ENCODE data around the gene SOBP. TPM values are rescaled to one million over a fixed set of nuclear protein-coding genes. Genes with fewer than 3 reads are reported as not detected.

The SOBP gene
- total and polyA plus RNA-seq, 8 donors: 0.58 to 16.9 (median 4.4) TPM

DNA sequence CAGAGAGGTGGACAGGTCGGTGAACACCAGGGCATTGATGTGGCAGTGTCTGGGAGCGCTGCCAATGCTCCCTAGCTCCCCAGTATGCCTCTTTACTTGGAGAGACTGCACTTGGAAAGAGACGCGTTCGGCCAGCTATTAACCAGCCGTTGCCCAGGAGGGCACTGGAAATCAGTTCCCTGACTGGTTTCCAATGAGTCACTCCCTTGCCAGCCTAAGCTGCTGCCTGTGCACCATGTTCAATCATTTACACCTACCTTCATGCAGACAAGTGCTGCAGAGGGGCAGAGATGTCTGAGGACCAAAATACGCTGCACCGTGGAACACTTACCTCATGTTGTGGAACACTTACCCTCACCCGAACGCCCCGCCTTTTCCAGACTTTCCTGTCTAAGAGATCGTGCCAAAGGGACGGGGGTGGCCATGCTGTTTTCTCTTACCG, 151.6 kb downstream of the SOBP start:
- intact Hi-C loops (cut with DNase I; ENCODE audit: low total_unique reads): no loop called here
- TF ChIP-seq CTCF (IDR thresholded peaks at IDR 0.05): no peak
- TF ChIP-seq EP300 (IDR thresholded peaks at IDR 0.05): no peak
- TF ChIP-seq POLR2AphosphoS5 (IDR thresholded peaks at IDR 0.05): no peak
- no peak for TF ChIP-seq POLR2A (IDR thresholded peaks at IDR 0.05)
- peak overlapping the region in 1 of 5 donors; percentile 31 for H3K27ac ChIP-seq
- H3K36me3 ChIP-seq: no peaks in the 10 kb centered on the region
- no peaks in the 10 kb centered on the region for H3K27me3 ChIP-seq
- H3K4me3 ChIP-seq: no peak overlapping the region
- H3K4me1 ChIP-seq: peaks cover 0 to 28% (median 11%) of the 10 kb centered on the region in 4 donors
- WGBS, 5 donors: 54 to 67% (median 63%) methylated on average over 14 of the region's 14 CpGs
- DNase-seq: no peak
- H3K9me3 ChIP-seq: no peaks in the 10 kb centered on the region

DNA sequence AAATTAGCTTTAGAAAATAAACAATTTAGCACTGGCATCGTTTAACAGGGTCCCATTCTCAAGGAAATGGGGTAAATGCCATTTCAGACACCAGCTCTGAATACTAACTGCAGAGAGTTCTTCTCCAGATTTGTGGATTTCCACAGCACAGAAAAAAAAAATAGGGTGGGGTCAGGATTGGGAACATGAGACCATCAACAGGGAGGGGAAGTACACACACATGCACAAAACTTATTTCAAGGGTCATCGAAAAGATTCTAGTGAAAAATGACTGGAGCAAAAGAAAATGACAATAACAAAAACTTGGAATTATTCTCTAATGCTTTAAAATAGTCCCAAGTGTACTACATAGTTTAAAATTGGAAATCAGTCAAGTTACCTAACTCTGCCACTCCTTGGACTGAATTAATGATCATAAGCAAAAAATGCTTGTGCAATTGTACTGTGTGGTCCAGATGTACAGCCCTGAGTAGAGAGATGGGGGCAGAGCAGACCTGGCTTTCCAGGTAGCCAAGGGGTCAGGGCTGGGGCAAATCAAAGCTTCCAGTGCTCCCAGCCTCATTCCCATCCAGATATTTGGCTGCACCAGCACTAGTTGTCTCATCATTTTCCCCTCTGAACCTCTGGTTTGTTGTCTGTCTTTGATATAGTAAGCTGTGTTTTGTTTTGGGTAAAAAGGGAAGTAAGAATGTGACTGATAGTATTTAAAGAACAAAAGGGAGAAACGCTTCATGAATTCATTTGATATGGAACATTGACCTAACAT, 152.4 kb downstream of the SOBP start:
- H3K36me3 ChIP-seq: no peaks in the 10 kb centered on the region
- WGBS, 5 donors: 65 to 82% (median 71%) methylated on average over 3 of the region's 3 CpGs
- DNase-seq: no peak
- no peak overlapping the region for H3K27ac ChIP-seq
- no peak for TF ChIP-seq EP300 (IDR thresholded peaks at IDR 0.05)
- TF ChIP-seq POLR2A (IDR thresholded peaks at IDR 0.05): no peak
- no peak for TF ChIP-seq POLR2AphosphoS5 (IDR thresholded peaks at IDR 0.05)
- no peak for TF ChIP-seq CTCF (IDR thresholded peaks at IDR 0.05)
- peaks cover 0 to 28% (median 11%) of the 10 kb centered on the region in 4 donors for H3K4me1 ChIP-seq
- H3K9me3 ChIP-seq: no peaks in the 10 kb centered on the region
- no peaks in the 10 kb centered on the region for H3K27me3 ChIP-seq
- intact Hi-C loops (cut with DNase I; ENCODE audit: low total_unique reads): no loop called here
- no peak overlapping the region for H3K4me3 ChIP-seq

GRCh38 chr6:107642861-107643328, 153.0 kb downstream of the SOBP start:
- Histone ChIP-seq H3K27ac (no peak overlapping the region), H3K4me3 (no peak overlapping the region), H3K4me1 (peaks cover 0 to 28% (median 11%) of the 10 kb centered on the region in 4 donors), H3K36me3 (no peaks in the 10 kb centered on the region), H3K27me3 (no peaks in the 10 kb centered on the region), H3K9me3 (no peaks in the 10 kb centered on the region)
- DNase-seq: no peak
- intact Hi-C loops (cut with DNase I; ENCODE audit: low total_unique reads): no loop called here
- WGBS, 5 donors: 76 to 84% (median 82%) methylated on average over 3 of the region's 3 CpGs
- TF ChIP-seq POLR2AphosphoS5 (IDR thresholded peaks at IDR 0.05) (no peak), CTCF (IDR thresholded peaks at IDR 0.05) (no peak), EP300 (IDR thresholded peaks at IDR 0.05) (no peak), POLR2A (IDR thresholded peaks at IDR 0.05) (no peak)

- intact Hi-C loops (cut with DNase I; ENCODE audit: low total_unique reads): no loop called here
Measured at GRCh38 chr6:107644513-107644912, 154.6 kb downstream of the SOBP start.

More at GRCh38 chr6:107644513-107644912, 154.6 kb downstream of the SOBP start:
- no peak overlapping the region for H3K27ac ChIP-seq
- WGBS, 5 donors: 91 to 100% (median 95%) methylated on average over 1 of the region's 1 CpG
- no peak overlapping the region for H3K4me3 ChIP-seq
- H3K9me3 ChIP-seq: no peaks in the 10 kb centered on the region
- no peaks in the 10 kb centered on the region for H3K36me3 ChIP-seq
- no peak for DNase-seq
- TF ChIP-seq EP300 (IDR thresholded peaks at IDR 0.05) (no peak), POLR2AphosphoS5 (IDR thresholded peaks at IDR 0.05) (no peak), CTCF (IDR thresholded peaks at IDR 0.05) (no peak), POLR2A (IDR thresholded peaks at IDR 0.05) (no peak)
- H3K27me3 ChIP-seq: no peaks in the 10 kb centered on the region
- H3K4me1 ChIP-seq: peaks cover 0 to 28% (median 11%) of the 10 kb centered on the region in 4 donors
